HG03558 (cell line): ENCODE results near the gene ZNF565.
"Not testable (repeated sequence)": the region's sequence is repeated elsewhere in the genome, so short reads cannot be mapped to it uniquely, and the experiment has no call there.

Source experiments
- ATAC-seq: cut with Tn5 transposase; IDR thresholded peaks from one replicate; pipeline ENCODE4 v1.9.1; 2021; ENCODE audit warnings: moderate number of reproducible peaks; ENCODE audit not compliant: unreplicated experiment; ENCODE audit errors: extremely low read depth

Gene ZNF565

GRCh38 chr19:36214386-36215275, at the start of gene ZNF565, which contains the start of gene ZNF146:
Gene ZNF565 (minus strand): TSS chr19:36214665. CDS start chr19:36201985, 12,680 bp downstream.
Gene ZNF146 (plus strand): TSS chr19:36215106. CDS start chr19:36236441, 21,335 bp downstream.
- ATAC-seq: peak; percentile 63

GRCh38 chr19:36259211-36259610, 44.7 kb upstream of the ZNF565 start:
- no peak for ATAC-seq

DNA sequence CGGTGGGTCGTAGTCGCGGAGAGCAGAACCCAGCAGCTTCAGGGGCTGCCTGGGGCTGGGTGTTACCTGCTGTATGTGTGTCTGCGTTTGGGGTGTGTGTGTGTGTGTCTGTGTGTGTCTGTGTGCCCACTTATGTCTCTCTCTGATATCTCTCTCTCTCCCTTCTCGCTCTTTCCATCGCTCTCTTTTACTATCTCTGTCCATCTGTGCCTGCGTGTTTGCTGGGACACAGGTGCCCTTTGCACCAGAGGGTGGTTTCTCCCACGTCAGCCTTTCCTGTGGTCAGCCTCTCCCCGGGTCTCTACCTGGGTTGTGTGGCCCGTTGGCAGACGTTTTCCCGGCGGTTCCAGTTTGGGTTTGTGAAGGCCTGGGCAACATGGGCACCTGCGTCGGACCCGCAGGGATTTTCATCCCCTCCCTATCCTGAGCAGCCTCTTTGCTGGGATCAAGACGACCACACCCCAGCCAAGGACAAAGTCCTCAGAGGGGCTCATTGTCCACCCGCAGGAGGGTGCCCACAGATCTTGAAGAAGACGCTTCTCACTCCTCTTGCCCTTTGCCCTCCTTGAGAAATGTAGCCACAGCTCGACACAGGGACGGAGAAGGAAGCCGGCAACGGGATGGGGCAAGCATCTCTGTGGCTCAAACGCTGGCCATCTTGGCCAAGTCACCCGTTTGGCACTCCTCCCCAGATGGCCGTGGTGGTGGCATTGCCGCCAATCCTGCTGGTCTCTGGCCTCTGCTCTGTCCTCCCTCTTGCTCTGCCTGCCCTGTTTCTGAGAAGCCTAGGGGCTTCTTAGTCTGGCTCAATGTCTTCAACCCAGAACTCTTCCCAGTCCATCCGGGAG, 43.8 kb upstream of the ZNF565 start:
- ATAC-seq: no peak

- ATAC-seq: no peak
These were observed 43.0 kb upstream of the ZNF565 start for GRCh38 chr19:36257520-36257876.

- ATAC-seq: no peak
These were observed 42.5 kb upstream of the ZNF565 start for GRCh38 chr19:36256853-36257519.

- no peak for ATAC-seq
These were observed 41.6 kb upstream of the ZNF565 start for GRCh38 chr19:36256064-36256463.

DNA sequence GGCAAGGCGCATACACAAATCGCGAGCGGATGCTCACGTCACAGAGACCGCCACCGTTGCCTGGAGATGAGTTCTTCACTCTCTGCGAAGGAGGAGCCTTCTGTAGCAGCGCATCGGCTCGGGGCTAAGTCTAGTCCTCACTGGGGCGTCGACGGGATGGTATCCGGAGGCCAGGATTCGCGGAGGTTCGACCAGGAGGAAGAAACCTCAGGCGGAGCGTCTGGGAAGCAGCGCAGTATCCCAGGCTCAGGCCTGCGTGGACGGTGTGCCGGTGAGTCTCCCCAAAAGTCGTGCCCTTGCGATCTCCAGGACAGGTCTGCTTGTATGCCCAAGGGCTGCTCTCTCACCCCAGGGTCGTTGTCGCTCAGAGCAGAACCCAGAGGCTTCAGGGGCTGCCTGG, 40.9 kb upstream of the ZNF565 start:
- ATAC-seq: no peak

DNA sequence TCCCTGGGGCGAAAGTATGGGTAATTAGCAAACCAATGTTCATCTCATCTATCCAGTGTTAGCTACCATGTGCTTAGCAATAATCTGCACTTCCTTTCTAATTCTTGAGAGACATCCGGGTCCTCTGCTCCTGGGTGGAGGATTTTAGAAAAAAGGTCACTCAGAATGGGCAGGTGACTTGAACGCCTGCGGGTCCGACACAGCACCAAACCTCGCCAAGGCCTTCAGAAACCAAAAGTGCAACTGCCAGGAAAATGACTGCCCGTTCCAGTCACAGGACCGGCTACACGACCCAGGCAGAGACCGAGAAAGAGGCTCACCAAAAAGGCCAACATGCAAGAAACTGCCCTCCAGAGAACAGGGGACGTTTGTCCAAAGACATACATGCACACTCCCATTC, 40.4 kb upstream of the ZNF565 start:
- no peak for ATAC-seq

- no peak for ATAC-seq
These were observed 37.6 kb upstream of the ZNF565 start for GRCh38 chr19:36252047-36252446.

GRCh38 chr19:36246006-36246481, 31.6 kb upstream of the ZNF565 start:
- ATAC-seq: no peak

GRCh38 chr19:36245210-36246005, 30.9 kb upstream of the ZNF565 start:
- no peak for ATAC-seq

- ATAC-seq: no peak
These were observed 29.6 kb upstream of the ZNF565 start for GRCh38 chr19:36244066-36244465.

- no peak for ATAC-seq
These were observed 22.5 kb upstream of the ZNF565 start for GRCh38 chr19:36236946-36237310.

DNA sequence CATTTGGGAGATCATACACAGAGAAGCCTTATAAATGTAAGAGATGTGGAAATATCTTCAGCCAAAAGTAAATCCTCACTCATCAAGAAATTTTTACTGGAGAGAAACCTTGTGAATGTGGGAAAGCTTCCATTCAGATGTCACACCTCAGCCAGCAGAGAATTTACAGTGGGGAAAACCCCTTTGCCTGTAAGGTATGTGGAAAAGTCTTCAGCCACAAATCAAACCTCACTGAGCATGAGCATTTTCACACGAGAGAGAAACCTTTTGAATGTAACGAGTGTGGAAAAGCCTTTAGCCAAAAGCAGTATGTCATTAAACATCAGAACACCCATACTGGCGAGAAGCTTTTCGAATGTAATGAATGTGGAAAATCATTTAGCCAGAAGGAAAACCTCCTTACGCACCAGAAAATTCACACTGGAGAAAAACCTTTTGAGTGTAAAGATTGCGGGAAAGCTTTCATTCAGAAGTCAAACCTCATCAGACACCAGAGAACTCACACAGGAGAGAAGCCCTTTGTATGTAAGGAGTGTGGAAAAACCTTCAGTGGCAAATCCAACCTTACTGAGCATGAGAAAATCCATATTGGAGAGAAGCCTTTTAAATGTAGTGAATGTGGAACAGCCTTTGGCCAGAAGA, 22.0 kb upstream of the ZNF565 start:
- no peak for ATAC-seq

- not testable (repeated sequence) for ATAC-seq
These were observed 19.2 kb upstream of the ZNF565 start for GRCh38 chr19:36233626-36234025.

GRCh38 chr19:36225219-36225892, 10.9 kb upstream of the ZNF565 start:
- ATAC-seq: no peak

- no peak for ATAC-seq
These were observed 8.0 kb upstream of the ZNF565 start for GRCh38 chr19:36222503-36222902.

- ATAC-seq: no peak
These were observed 7.0 kb upstream of the ZNF565 start for GRCh38 chr19:36221474-36221873.
